LNCaP clone FGC (cell line): ENCODE results near the gene ANO6.

ENCODE experiments used
- DNase-seq: peaks from one replicate; pipeline ENCODE4 v3.0.0-alpha.2; 2011; ENCODE audit warnings: low read depth
- H3K4me3 ChIP-seq: 2 replicates; pipeline ENCODE4 v1.5.1; 2011; ENCODE audit warnings: mild to moderate bottlenecking, low read depth, low read length, control low read depth
- CTCF ChIP-seq: IDR thresholded peaks from 2 replicates; pipeline ENCODE4 v1.5.1; 2012; ENCODE audit warnings: mild to moderate bottlenecking; ENCODE audit not compliant: control insufficient read depth, insufficient read depth; ENCODE audit errors: extremely low read depth

The ANO6 gene

GRCh38 chr12:45343269-45344051 is 127.6 kb downstream of the ANO6 start:
- no peak for DNase-seq
- H3K4me3 ChIP-seq, result no peak overlapping the region
- TF ChIP-seq CTCF, result no peak

GRCh38 chr12:45348311-45348710 is 132.4 kb downstream of the ANO6 start:
- no peak for DNase-seq
- H3K4me3 ChIP-seq, result no peak overlapping the region
- TF ChIP-seq CTCF, result no peak

GRCh38 chr12:45348986-45349385 is 133.1 kb downstream of the ANO6 start:
- no peak overlapping the region for H3K4me3 ChIP-seq
- DNase-seq, result no peak
- no peak for TF ChIP-seq CTCF

GRCh38 chr12:45349916-45350315 is 134.0 kb downstream of the ANO6 start:
- H3K4me3 ChIP-seq, result no peak overlapping the region
- no peak for DNase-seq
- no peak for TF ChIP-seq CTCF

- no peak for TF ChIP-seq CTCF
- no peak for DNase-seq
- no peak overlapping the region for H3K4me3 ChIP-seq
Measured at GRCh38 chr12:45350861-45351260, 135.0 kb downstream of the ANO6 start.

GRCh38 chr12:45351921-45352670 is 136.2 kb downstream of the ANO6 start:
- no peak overlapping the region for H3K4me3 ChIP-seq
- no peak for TF ChIP-seq CTCF
- DNase-seq, result no peak

- no peak for TF ChIP-seq CTCF
- DNase-seq, result no peak
- no peak overlapping the region for H3K4me3 ChIP-seq
Measured at GRCh38 chr12:45353944-45354343, 138.0 kb downstream of the ANO6 start.
